Urothelium cell line (cell line): ENCODE data around the gene ADIPOR2.

Experiments used
- DNase-seq: peaks from one replicate; pipeline ENCODE4 v3.0.0; 2011; ENCODE audit warnings: low spot score, mixed read lengths
- FAIRE-seq: peaks from 2 replicates; lab custom pipeline; 2011; peaks lifted over from hg19 to GRCh38; lab: Jason Lieb, UNC

Gene ADIPOR2

GRCh38 chr12:1826867-1827705 is 136.2 kb downstream of the ADIPOR2 start:
- peak; percentile 50 for DNase-seq
- FAIRE-seq: no peak

GRCh38 chr12:1827826-1828805 is 137.2 kb downstream of the ADIPOR2 start:
- FAIRE-seq: no peak
- DNase-seq: no peak

DNA sequence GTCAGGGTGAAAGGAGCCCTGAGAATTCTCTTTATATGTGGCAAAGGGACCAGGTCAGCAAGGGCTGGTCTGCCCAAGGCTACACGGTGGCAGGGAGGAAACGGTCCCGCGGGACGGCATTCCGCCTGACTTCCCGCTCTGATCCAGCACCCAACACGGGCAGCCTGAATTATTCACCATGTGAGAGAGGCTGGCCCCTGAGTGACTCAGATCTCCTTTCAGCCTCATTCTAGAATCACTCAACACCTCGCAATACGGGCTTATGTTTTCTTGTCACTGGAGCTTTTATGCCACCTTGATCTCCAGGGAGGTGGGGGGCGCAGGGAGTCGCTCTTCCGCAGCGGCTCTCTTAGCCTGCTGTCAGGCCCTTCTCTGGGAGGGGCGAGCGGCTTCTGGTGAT is 138.0 kb downstream of the ADIPOR2 start:
- DNase-seq (no peak), FAIRE-seq (no peak)

GRCh38 chr12:1829306-1829900 is 138.5 kb downstream of the ADIPOR2 start:
- FAIRE-seq (no peak), DNase-seq (no peak)

GRCh38 chr12:1830401-1830845 is 139.6 kb downstream of the ADIPOR2 start:
- DNase-seq (no peak), FAIRE-seq (no peak)

- DNase-seq (peak; percentile 91), FAIRE-seq (peak; percentile 89)
Measured at GRCh38 chr12:1830981-1831963, 140.4 kb downstream of the ADIPOR2 start.

- no peak for DNase-seq
- peak; percentile 77 for FAIRE-seq
Measured at GRCh38 chr12:1832801-1833595, 142.1 kb downstream of the ADIPOR2 start.

DNA sequence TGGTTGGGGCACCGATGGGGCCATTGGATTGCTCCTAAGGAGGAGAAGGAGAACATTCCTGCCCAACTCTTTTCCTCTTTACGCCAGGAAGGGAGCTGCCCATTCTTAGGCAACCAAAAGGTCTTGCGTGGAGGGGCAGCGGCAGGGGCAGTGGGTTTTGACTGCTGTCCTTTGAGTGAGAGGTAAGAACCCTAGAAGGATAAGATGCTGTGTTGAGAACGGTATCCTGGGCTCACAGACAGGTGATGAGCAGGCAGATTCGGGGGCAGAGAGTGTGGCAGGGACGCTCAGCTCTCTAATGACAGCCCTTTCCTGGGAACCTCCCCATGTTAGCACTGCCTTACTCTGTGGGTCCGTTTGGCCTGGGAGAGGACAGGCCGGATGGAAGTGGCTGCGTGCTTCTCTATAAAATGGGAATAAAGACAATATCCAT is 142.7 kb downstream of the ADIPOR2 start:
- FAIRE-seq (no peak), DNase-seq (no peak)

GRCh38 chr12:1834186-1834925 is 143.5 kb downstream of the ADIPOR2 start:
- DNase-seq (no peak), FAIRE-seq (no peak)

DNA sequence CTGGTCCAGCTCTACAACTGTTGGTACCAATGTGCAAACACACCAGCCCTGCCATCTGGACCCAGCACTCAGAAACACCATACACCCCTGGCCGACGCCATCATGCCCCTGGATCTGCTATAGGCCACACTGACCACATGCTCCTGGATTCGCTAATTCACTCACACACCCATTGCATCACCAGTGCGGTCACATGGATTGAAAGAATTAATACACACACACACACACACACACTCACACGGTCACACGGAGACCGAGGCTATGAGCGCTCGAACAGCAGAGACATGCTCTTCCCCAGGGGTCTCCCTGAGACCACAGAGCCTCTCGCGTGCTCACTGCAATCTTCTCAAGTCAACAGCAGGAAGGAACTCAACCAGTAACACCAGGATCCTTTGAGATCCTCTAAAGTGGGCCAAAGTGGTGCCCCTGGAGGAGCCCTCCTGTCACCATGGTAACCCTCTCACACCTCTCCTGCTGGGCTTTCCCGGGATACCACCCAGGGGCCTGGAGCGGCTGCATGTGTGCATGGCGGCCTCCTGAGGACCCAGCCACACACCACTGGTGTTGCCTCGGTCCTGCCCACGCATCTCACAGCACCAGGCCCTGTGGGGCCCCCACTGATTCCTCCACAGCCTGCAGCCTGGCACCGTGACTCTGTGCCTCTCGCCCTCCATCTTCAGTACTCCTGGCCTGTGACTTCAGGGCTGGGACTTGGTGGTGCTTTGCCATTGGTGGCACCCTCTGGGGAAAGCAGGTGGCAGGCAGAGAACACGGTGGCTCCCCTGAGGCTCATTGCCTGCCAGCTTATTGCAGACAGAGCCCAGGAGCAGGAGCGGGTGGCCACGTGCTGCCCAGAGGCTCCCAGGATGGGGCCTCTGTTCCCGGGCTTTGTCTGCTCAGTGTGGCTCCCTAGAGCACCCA is 144.6 kb downstream of the ADIPOR2 start:
- FAIRE-seq (peak; percentile 77), DNase-seq (no peak)

DNA sequence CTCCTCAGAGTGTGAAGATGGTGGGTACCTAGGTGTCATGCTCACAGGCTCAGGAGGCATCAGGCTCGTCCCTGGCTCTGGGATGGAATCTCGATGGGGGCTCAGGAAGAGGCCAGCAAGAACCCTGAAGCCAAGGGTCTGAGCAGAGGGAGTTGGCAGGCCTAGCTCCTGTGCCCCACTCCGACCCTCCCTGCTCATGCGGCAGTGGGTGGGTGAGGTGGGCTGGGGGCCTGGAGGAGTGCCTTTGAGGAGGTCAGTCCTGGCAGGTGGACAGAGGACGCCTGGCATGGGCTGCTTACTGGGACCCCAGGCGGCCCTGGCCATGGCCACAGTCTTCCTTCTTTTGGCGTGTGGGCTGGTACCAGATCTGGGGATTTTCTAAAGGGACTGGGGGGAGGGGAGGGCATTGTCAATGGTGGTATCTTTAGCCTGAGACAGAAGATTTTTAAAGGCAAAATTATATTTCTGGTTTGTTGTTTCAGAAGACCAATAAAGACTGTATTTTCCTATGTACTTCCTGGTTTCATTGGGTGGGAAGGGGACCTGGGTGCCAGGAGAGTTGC is 145.5 kb downstream of the ADIPOR2 start:
- FAIRE-seq (no peak), DNase-seq (no peak)

- FAIRE-seq: no peak
- DNase-seq: no peak
Measured at GRCh38 chr12:1836854-1837421, 146.1 kb downstream of the ADIPOR2 start.

DNA sequence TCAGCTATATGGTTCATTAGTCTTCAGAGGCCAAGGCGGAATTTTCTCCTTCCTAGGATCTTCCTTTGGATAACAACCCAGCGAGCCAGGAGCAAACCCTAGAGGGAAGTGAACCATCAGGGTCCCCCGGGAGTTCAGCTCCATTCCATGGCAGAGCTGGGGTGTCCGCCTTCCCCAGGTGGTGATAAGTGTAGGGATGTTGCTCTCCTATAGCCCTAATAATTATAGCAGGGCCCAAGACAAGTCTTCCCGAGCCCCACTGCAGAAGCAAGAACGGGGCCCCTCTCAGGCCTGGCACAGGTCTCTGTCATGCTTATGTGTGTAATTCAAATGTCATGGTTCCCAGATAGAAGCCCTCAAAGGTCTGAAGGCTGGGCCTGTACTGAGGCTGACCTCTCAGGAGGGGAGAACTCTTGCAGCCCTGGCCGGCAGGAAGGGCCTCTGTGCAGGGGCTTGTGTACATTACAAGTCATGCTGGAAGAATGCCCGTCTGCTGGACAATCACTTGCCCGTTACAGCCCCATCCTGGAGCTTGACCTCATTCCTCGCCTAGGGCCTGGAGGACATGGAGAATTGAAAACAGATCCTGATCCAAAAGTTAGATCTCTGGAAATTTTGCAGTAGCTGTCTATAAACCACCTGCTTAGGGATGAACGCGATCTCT is 146.8 kb downstream of the ADIPOR2 start:
- FAIRE-seq: no peak
- DNase-seq: no peak
